Activated CD8-positive, alpha-beta memory T cell treated with anti-CD3 and anti-CD28 coated beads, Interleukin-2, amount 50 U/mL, for 4 hours (primary cell): Measurements from ENCODE around the gene ATP6V1G2.

ENCODE experiments used
- DNase-seq: peaks from one replicate; pipeline ENCODE4 v3.0.0-alpha.2; 2020

ATP6V1G2 gene

GRCh38 chr6:31546958-31547726 is 734 bp upstream of the ATP6V1G2 start, which contains the start of gene NFKBIL1:
TSS of gene NFKBIL1 (plus strand) at chr6:31547608. CDS start at chr6:31547695, 87 bp downstream.
- DNase-seq = peak; percentile 87

- DNase-seq = no peak
Measured at GRCh38 chr6:31545291-31545690, 1.1 kb downstream of the ATP6V1G2 start.

GRCh38 chr6:31544676-31545075 is 1.7 kb downstream of the ATP6V1G2 start:
- no peak for DNase-seq

GRCh38 chr6:31543639-31544038 is 2.8 kb downstream of the ATP6V1G2 start:
- DNase-seq = no peak

- DNase-seq = peak; percentile 90
Measured at GRCh38 chr6:31541658-31542521, 4.5 kb downstream of the ATP6V1G2 start, which contains the start of gene DDX39B. TSS of gene DDX39B (minus strand) at chr6:31542003. CDS start at chr6:31540532, 1,471 bp downstream.

GRCh38 chr6:31541059-31541657 is 5.2 kb downstream of the ATP6V1G2 start:
- DNase-seq = peak; percentile 64

- DNase-seq = no peak
Measured at GRCh38 chr6:31540640-31541039, 5.8 kb downstream of the ATP6V1G2 start.

GRCh38 chr6:31538805-31539400 is 7.5 kb downstream of the ATP6V1G2 start:
- no peak for DNase-seq

- DNase-seq = no peak
Measured at GRCh38 chr6:31535538-31536324, 10.7 kb downstream of the ATP6V1G2 start.

GRCh38 chr6:31534521-31535040 is 11.8 kb downstream of the ATP6V1G2 start:
- DNase-seq = no peak

GRCh38 chr6:31534011-31534410 is 12.4 kb downstream of the ATP6V1G2 start:
- DNase-seq = no peak

- DNase-seq = no peak
Measured at GRCh38 chr6:31533455-31533841, 13.0 kb downstream of the ATP6V1G2 start.

GRCh38 chr6:31532644-31533454 is 13.6 kb downstream of the ATP6V1G2 start:
- DNase-seq = no peak

- no peak for DNase-seq
Measured at GRCh38 chr6:31531771-31532643, 14.4 kb downstream of the ATP6V1G2 start.

- DNase-seq = no peak
Measured at GRCh38 chr6:31531162-31531561, 15.2 kb downstream of the ATP6V1G2 start.

GRCh38 chr6:31530659-31531058 is 15.7 kb downstream of the ATP6V1G2 start:
- no peak for DNase-seq

GRCh38 chr6:31529329-31530150 is 16.9 kb downstream of the ATP6V1G2 start:
- no peak for DNase-seq

- no peak for DNase-seq
Measured at GRCh38 chr6:31528821-31529328, 17.5 kb downstream of the ATP6V1G2 start, which contains the start of gene MCCD1. TSS of gene MCCD1 (plus strand) at chr6:31528962. CDS start at chr6:31529015, 53 bp downstream.
